GM19193 (cell line): ENCODE results near the gene PTGS1.

Experiments used
- POLR2A ChIP-seq: IDR thresholded peaks from 4 replicates; pipeline ENCODE4 v1.6.1; 2011; ENCODE audit not compliant: insufficient read depth, insufficient read length; ENCODE audit errors: extremely low read depth

The PTGS1 gene

GRCh38 chr9:122364117-122364782 is 6.6 kb upstream of the PTGS1 start:
- TF ChIP-seq POLR2A = no peak

GRCh38 chr9:122364783-122365150 is 6.1 kb upstream of the PTGS1 start:
- TF ChIP-seq POLR2A = no peak

- TF ChIP-seq POLR2A = no peak
Observed at GRCh38 chr9:122366074-122366660, 4.7 kb upstream of the PTGS1 start.

- no peak for TF ChIP-seq POLR2A
Observed at GRCh38 chr9:122367065-122367464, 3.8 kb upstream of the PTGS1 start.

- no peak for TF ChIP-seq POLR2A
Observed at GRCh38 chr9:122367774-122368460, 2.9 kb upstream of the PTGS1 start.

- TF ChIP-seq POLR2A = no peak
Observed at GRCh38 chr9:122368642-122369041, 2.2 kb upstream of the PTGS1 start.

- no peak for TF ChIP-seq POLR2A
Observed at GRCh38 chr9:122370303-122370702, 521 bp upstream of the PTGS1 start.

GRCh38 chr9:122371846-122372245 is 1.0 kb downstream of the PTGS1 start:
- no peak for TF ChIP-seq POLR2A

GRCh38 chr9:122372856-122373845 is 2.3 kb downstream of the PTGS1 start:
- TF ChIP-seq POLR2A = no peak

GRCh38 chr9:122374885-122375420 is 4.1 kb downstream of the PTGS1 start:
- no peak for TF ChIP-seq POLR2A

GRCh38 chr9:122376796-122377195 is 6.0 kb downstream of the PTGS1 start:
- no peak for TF ChIP-seq POLR2A

- TF ChIP-seq POLR2A = no peak
Observed at GRCh38 chr9:122377241-122378164, 6.7 kb downstream of the PTGS1 start.

GRCh38 chr9:122378236-122378635 is 7.4 kb downstream of the PTGS1 start:
- no peak for TF ChIP-seq POLR2A

- no peak for TF ChIP-seq POLR2A
Observed at GRCh38 chr9:122379340-122379739, 8.5 kb downstream of the PTGS1 start.
